Breast epithelium (tissue), 4 donors: ENCODE results near the gene TRIM25. TPM values are rescaled to one million over a fixed set of nuclear protein-coding genes. Genes with fewer than 3 reads are reported as not detected.

Experiments used
- DNase-seq, 2 donors: peaks; one replicate each; pipeline ENCODE4 v3.0.0-alpha.2; 2019; ENCODE audit warnings: low spot score in 2 of 2
- H3K27ac ChIP-seq, 2 donors: fragments of 200-600 bp; sonication (generic) in 1 of 2; one replicate each; pipeline ENCODE4 v1.5.1; 2016 to 2019; ENCODE audit warnings: mild to moderate bottlenecking in 1 of 2
- H3K27me3 ChIP-seq, 2 donors: fragments of 200-600 bp; sonication (generic) in 1 of 2; one replicate each; pipeline versions ENCODE4 v1.5.1 to v1.6.0; 2017 to 2019; ENCODE audit warnings: control low read depth in 1 of 2, mild to moderate bottlenecking in 1 of 2
- H3K36me3 ChIP-seq: fragments of 200-600 bp; one replicate; pipeline ENCODE4 v1.5.1; 2019
- H3K4me1 ChIP-seq, 2 donors: fragments of 200-600 bp; sonication (generic); one replicate each; pipeline ENCODE4 v1.5.1; 2016 to 2019; ENCODE audit warnings: control low read depth in 1 of 2
- H3K4me3 ChIP-seq, 3 donors: fragments of 200-600 bp; sonication (generic); 1 replicate in 2 of 3; 2 replicates in 1 of 3; pipeline ENCODE4 v1.5.1; 2016 to 2019; ENCODE audit warnings: mild to moderate bottlenecking in 3 of 3, moderate library complexity in 2 of 3
- H3K9me3 ChIP-seq, 2 donors: fragments of 200-600 bp; sonication (generic) in 1 of 2; one replicate each; pipeline ENCODE4 v1.5.1; 2016 to 2019; ENCODE audit warnings: control low read depth in 1 of 2
- CTCF ChIP-seq, 3 donors: fragments of 450-650 bp; IDR thresholded peaks; one replicate each; pipeline ENCODE4 v1.5.1; 2016 to 2017; ENCODE audit warnings: antibody characterized with exemption in 3 of 3, mild to moderate bottlenecking in 3 of 3, moderate library complexity in 3 of 3
- POLR2A ChIP-seq: fragments of 450-650 bp; IDR thresholded peaks from one replicate; pipeline ENCODE4 v1.6.1; 2016; ENCODE audit warnings: antibody characterized with exemption, mild to moderate bottlenecking, moderate library complexity
- POLR2AphosphoS5 ChIP-seq, 3 donors: sonication (generic); formaldehyde crosslinking; IDR thresholded peaks; one replicate each; pipeline ENCODE4 v1.6.1; 2017; ENCODE audit warnings: antibody characterized with exemption in 3 of 3
- intact Hi-C: fragments of 100-400 bp; cut with DNase I; formaldehyde crosslinking; loops from one replicate; pipeline ENCODE4 v1.15.1; 2023; ENCODE audit warnings: low total_unique reads
- total RNA-seq, 3 donors: library from RNA; depleted of rRNA; stranded (reverse); fragments of >200 nt; gene quantifications; one replicate each; pipeline ENCODE4 v1.1.0, GENCODE V29; 2016

TRIM25 gene
- total RNA-seq, 3 donors from 2014 or later: 29.9 to 61.0 (median 37.1) TPM

GRCh38 chr17:56890390-56890789 is 23.5 kb downstream of the TRIM25 start:
- Histone ChIP-seq H3K4me3 (no peak overlapping the region), H3K27ac (no peak overlapping the region), H3K4me1 (no peaks in the 10 kb centered on the region), H3K36me3 (peaks cover 17% of the 10 kb centered on the region), H3K9me3 (peaks cover 7 to 9% of the 10 kb centered on the region in 2 donors), H3K27me3 (no peaks in the 10 kb centered on the region)
- intact Hi-C loops: no loop called here
- no peak for DNase-seq
- no peak for TF ChIP-seq CTCF (IDR thresholded peaks at IDR 0.05)
- TF ChIP-seq POLR2AphosphoS5 (IDR thresholded peaks at IDR 0.05): no peak
- no peak for TF ChIP-seq POLR2A

- peaks cover 17% of the 10 kb centered on the region for H3K36me3 ChIP-seq
- TF ChIP-seq POLR2AphosphoS5 (IDR thresholded peaks at IDR 0.05) (no peak), CTCF (IDR thresholded peaks at IDR 0.05) (no peak), POLR2A (no peak)
- no peaks in the 10 kb centered on the region for H3K27me3 ChIP-seq
- no peak overlapping the region for H3K4me3 ChIP-seq
- intact Hi-C loops: no loop called here
- H3K27ac ChIP-seq: no peak overlapping the region
- no peak for DNase-seq
- H3K4me1 ChIP-seq: no peaks in the 10 kb centered on the region
- peaks cover 7 to 9% of the 10 kb centered on the region in 2 donors for H3K9me3 ChIP-seq
These were observed 26.0 kb downstream of the TRIM25 start for GRCh38 chr17:56887552-56888467.

- Histone ChIP-seq H3K9me3 (peaks cover 7 to 9% of the 10 kb centered on the region in 2 donors), H3K4me3 (no peak overlapping the region), H3K27ac (no peak overlapping the region), H3K4me1 (no peaks in the 10 kb centered on the region), H3K36me3 (peaks cover 12% of the 10 kb centered on the region), H3K27me3 (no peaks in the 10 kb centered on the region)
- TF ChIP-seq POLR2A (no peak), CTCF (IDR thresholded peaks at IDR 0.05) (no peak), POLR2AphosphoS5 (IDR thresholded peaks at IDR 0.05) (no peak)
- no peak for DNase-seq
- intact Hi-C loops: no loop called here
These were observed 26.7 kb downstream of the TRIM25 start for GRCh38 chr17:56887105-56887504.

- intact Hi-C loops: no loop called here
- Histone ChIP-seq H3K27me3 (no peaks in the 10 kb centered on the region), H3K9me3 (peaks cover 7 to 9% of the 10 kb centered on the region in 2 donors), H3K27ac (no peak overlapping the region), H3K4me3 (no peak overlapping the region), H3K36me3 (peaks cover 4% of the 10 kb centered on the region), H3K4me1 (no peaks in the 10 kb centered on the region)
- TF ChIP-seq POLR2A: no peak
- TF ChIP-seq CTCF (IDR thresholded peaks at IDR 0.05): no peak
- no peak for TF ChIP-seq POLR2AphosphoS5 (IDR thresholded peaks at IDR 0.05)
- no peak for DNase-seq
These were observed 27.5 kb downstream of the TRIM25 start for GRCh38 chr17:56886288-56886731.

- intact Hi-C loops: no loop called here
- no peak for DNase-seq
- TF ChIP-seq CTCF (IDR thresholded peaks at IDR 0.05): no peak
- no peak for TF ChIP-seq POLR2A
- peaks cover 7 to 9% of the 10 kb centered on the region in 2 donors for H3K9me3 ChIP-seq
- no peak overlapping the region for H3K27ac ChIP-seq
- no peaks in the 10 kb centered on the region for H3K4me1 ChIP-seq
- no peak overlapping the region for H3K4me3 ChIP-seq
- no peaks in the 10 kb centered on the region for H3K36me3 ChIP-seq
- no peaks in the 10 kb centered on the region for H3K27me3 ChIP-seq
These were observed 28.6 kb downstream of the TRIM25 start for GRCh38 chr17:56885312-56885657.
